ENCODE measurements around the gene FARS2. TPM values are rescaled to one million over a fixed set of nuclear protein-coding genes. Genes with fewer than 3 reads are reported as not detected.

Gene FARS2
- total and polyA plus RNA-seq, 7 donors = 8.1 to 21.0 (median 12.5) TPM

- no peaks in the 10 kb centered on the region for H3K9me3 ChIP-seq
- TF ChIP-seq EP300 (IDR thresholded peaks at IDR 0.05) (no peak), CTCF (IDR thresholded peaks at IDR 0.05) (no peak), POLR2A (IDR thresholded peaks at IDR 0.05) (no peak)
- intact Hi-C loops (cut with DNase I) = no loop called here
- H3K4me1 ChIP-seq = no peaks in the 10 kb centered on the region
- no peak overlapping the region for H3K27ac ChIP-seq
- 88 to 94% methylated on average over 10 of the region's 10 CpGs for WGBS, 2 donors
- no peaks in the 10 kb centered on the region for H3K27me3 ChIP-seq
- no peaks in the 10 kb centered on the region for H3K36me3 ChIP-seq
- no peak for DNase-seq
- H3K4me3 ChIP-seq = no peak overlapping the region
These were observed 236.7 kb downstream of the FARS2 start for GRCh38 chr6:5497896-5498578.

- Histone ChIP-seq H3K9me3 (no peaks in the 10 kb centered on the region), H3K4me1 (no peaks in the 10 kb centered on the region), H3K27me3 (no peaks in the 10 kb centered on the region), H3K27ac (no peak overlapping the region), H3K36me3 (no peaks in the 10 kb centered on the region), H3K4me3 (no peak overlapping the region)
- intact Hi-C loops (cut with DNase I) = no loop called here
- TF ChIP-seq EP300 (IDR thresholded peaks at IDR 0.05) = no peak
- no peak for TF ChIP-seq POLR2A (IDR thresholded peaks at IDR 0.05)
- TF ChIP-seq POLR2AphosphoS5 (IDR thresholded peaks at IDR 0.05) = no peak
- TF ChIP-seq CTCF (IDR thresholded peaks at IDR 0.05) = no peak
- WGBS, 2 donors = 89 to 92% methylated on average over 1 of the region's 1 CpG
- no peak for DNase-seq
These were observed 237.2 kb downstream of the FARS2 start for GRCh38 chr6:5498579-5498899.

- H3K27ac ChIP-seq = no peak overlapping the region
- TF ChIP-seq CTCF (IDR thresholded peaks at IDR 0.05) = no peak
- TF ChIP-seq POLR2A (IDR thresholded peaks at IDR 0.05) = no peak
- no peak for TF ChIP-seq POLR2AphosphoS5 (IDR thresholded peaks at IDR 0.05)
- no peak for TF ChIP-seq EP300 (IDR thresholded peaks at IDR 0.05)
- intact Hi-C loops (cut with DNase I) = no loop called here
- no peak overlapping the region for H3K4me3 ChIP-seq
- 88 to 89% methylated on average over 6 of the region's 6 CpGs for WGBS, 2 donors
- H3K27me3 ChIP-seq = no peaks in the 10 kb centered on the region
- no peaks in the 10 kb centered on the region for H3K36me3 ChIP-seq
- DNase-seq = no peak
- no peaks in the 10 kb centered on the region for H3K9me3 ChIP-seq
- H3K4me1 ChIP-seq = no peaks in the 10 kb centered on the region
These were observed 238.5 kb downstream of the FARS2 start for GRCh38 chr6:5499644-5500306.

- H3K27me3 ChIP-seq = no peaks in the 10 kb centered on the region
- 91 to 94% methylated on average over 3 of the region's 3 CpGs for WGBS, 2 donors
- intact Hi-C loops (cut with DNase I) = no loop called here
- no peaks in the 10 kb centered on the region for H3K36me3 ChIP-seq
- H3K27ac ChIP-seq = no peak overlapping the region
- DNase-seq = no peak
- H3K4me3 ChIP-seq = no peak overlapping the region
- no peaks in the 10 kb centered on the region for H3K9me3 ChIP-seq
- no peaks in the 10 kb centered on the region for H3K4me1 ChIP-seq
- TF ChIP-seq EP300 (IDR thresholded peaks at IDR 0.05) = no peak
- no peak for TF ChIP-seq POLR2A (IDR thresholded peaks at IDR 0.05)
These were observed 240.5 kb downstream of the FARS2 start for GRCh38 chr6:5501837-5502236.

GRCh38 chr6:5504078-5504477, 242.8 kb downstream of the FARS2 start:
- intact Hi-C loops (cut with DNase I) = no loop called here
- H3K27ac ChIP-seq = no peak overlapping the region
- no peaks in the 10 kb centered on the region for H3K27me3 ChIP-seq
- TF ChIP-seq CTCF (IDR thresholded peaks at IDR 0.05) = no peak
- TF ChIP-seq POLR2A (IDR thresholded peaks at IDR 0.05) = no peak
- no peak for TF ChIP-seq POLR2AphosphoS5 (IDR thresholded peaks at IDR 0.05)
- TF ChIP-seq EP300 (IDR thresholded peaks at IDR 0.05) = no peak
- no peaks in the 10 kb centered on the region for H3K9me3 ChIP-seq
- H3K36me3 ChIP-seq = no peaks in the 10 kb centered on the region
- no peaks in the 10 kb centered on the region for H3K4me1 ChIP-seq
- WGBS, 2 donors = 95 to 96% methylated on average over 1 of the region's 1 CpG
- DNase-seq = no peak
- no peak overlapping the region for H3K4me3 ChIP-seq
